Ovary (tissue), 9 donors: ENCODE measurements around the gene KIAA1217. TPM values are rescaled to one million over a fixed set of nuclear protein-coding genes. Genes with fewer than 3 reads are reported as not detected.

Experiments
- DNase-seq, 5 donors: peaks; one replicate each; pipeline ENCODE4 v3.0.0-alpha.2; 2019 to 2020
- H3K27ac ChIP-seq, 2 donors: fragments of 200-600 bp; one replicate each; pipeline versions ENCODE4 v1.5.1 to v1.8.0; 2019 to 2022
- H3K27me3 ChIP-seq: fragments of 200-600 bp; one replicate; pipeline ENCODE4 v1.8.0; 2022
- H3K36me3 ChIP-seq: fragments of 200-600 bp; sonication (generic); one replicate; pipeline ENCODE4 v1.5.1; 2019
- H3K4me1 ChIP-seq: one replicate; pipeline ENCODE4 v1.8.1; 2013; ENCODE audit warnings: mild to moderate bottlenecking, moderate library complexity; ENCODE audit not compliant: insufficient read depth
- H3K4me3 ChIP-seq: fragments of 200-600 bp; sonication (generic); one replicate; pipeline ENCODE4 v1.5.1; 2017
- H3K9me3 ChIP-seq, 2 donors: fragments of 200-600 bp in 1 of 2; sonication (generic) in 1 of 2; one replicate each; pipeline versions ENCODE4 v1.5.1 to v1.8.1; 2013 to 2019; ENCODE audit warnings: mild to moderate bottlenecking in 1 of 2, moderate library complexity in 1 of 2
- CTCF ChIP-seq, 3 donors: fragments of 450-650 bp in 2 of 3; fragments of 200-600 bp in 1 of 3; IDR thresholded peaks; one replicate each; pipeline versions ENCODE4 v1.5.1 to v1.8.0; 2016 to 2022; ENCODE audit warnings: antibody characterized with exemption in 3 of 3, mild to moderate bottlenecking in 1 of 3
- EP300 ChIP-seq: sonication (generic); formaldehyde crosslinking; IDR thresholded peaks from one replicate; pipeline ENCODE4 v1.6.1; 2017; ENCODE audit warnings: antibody characterized with exemption
- POLR2A ChIP-seq: fragments of 450-650 bp; IDR thresholded peaks from one replicate; pipeline ENCODE4 v1.6.1; 2017; ENCODE audit warnings: antibody characterized with exemption, mild to moderate bottlenecking, moderate library complexity
- WGBS, 3 donors: extraction: QIAGEN DNeasy Blood & Tissue Kit in 1 of 3; methylation state at CpG; one replicate each; pipeline versions ENCODE4 v1.1.5 to v1.1.7; 2013 to 2017; 5-methylcytosine and 5-hydroxymethylcytosine counted together
- intact Hi-C, 4 donors: fragments of 100-400 bp; cut with DNase I; formaldehyde crosslinking; loops; one replicate each; pipeline versions ENCODE4 v1.11.0 to v1.15.1; 2022 to 2023
- polyA plus RNA-seq, 2 donors: library from polyadenylated mRNA; stranded (reverse); fragments of 200-250 nt in 1 of 2; fragments of 350-450 nt in 1 of 2; fragmentation: Illumina TruSeq in 1 of 2; extraction: RNeasy Lipid Tissue Mini Kit (QIAGEN cat#74804) in 1 of 2; gene quantifications; one replicate each; pipeline ENCODE4 v1.2.3, GENCODE V29; 2013 to 2014
- total RNA-seq, 7 donors: library from RNA; depleted of rRNA in 2 of 7; stranded (reverse); fragments of >200 nt in 2 of 7; fragmentation: NEBNext Ultra II Directional in 3 of 7; extraction: Animal tissue kit (Norgen Biotek cat#: 25700) in 3 of 7; gene quantifications; one replicate each; pipeline versions ENCODE4 v1.1.0 to v1.2.4, GENCODE V29; 2016 to 2023
- donor health status: DM: no; HTN: no; CAD: no; lungs with moderate emphysema.
- donor health status: DM: no; HTN: no; CAD: no.
- donor health status: Bipolar disorder and iron deficiency.
- donor health status: DM: yes; HTN: yes; CAD: no.
- donor health status: DM: no; HTN: no; CAD: no.
- donor health status: DM: yes; HTN: yes; CAD: no.

The KIAA1217 gene
- total and polyA plus RNA-seq, 9 donors: 7.2 to 47.1 (median 23.0) TPM

- H3K9me3 ChIP-seq: no peaks in the 10 kb centered on the region
- H3K36me3 ChIP-seq: no peaks in the 10 kb centered on the region
- intact Hi-C loops: no loop called here
- WGBS, 3 donors: 93 to 95% (median 93%) methylated on average over 3 of the region's 3 CpGs
- no peak overlapping the region for H3K27ac ChIP-seq
- DNase-seq: no peak
- no peaks in the 10 kb centered on the region for H3K27me3 ChIP-seq
- no peaks in the 10 kb centered on the region for H3K4me1 ChIP-seq
- no peak overlapping the region for H3K4me3 ChIP-seq
- no peak for TF ChIP-seq POLR2A
- TF ChIP-seq CTCF (IDR thresholded peaks at IDR 0.05): no peak
- TF ChIP-seq EP300: no peak
These were observed 68.3 kb downstream of the KIAA1217 start for GRCh38 chr10:24277277-24277676.

- Histone ChIP-seq H3K27ac (no peak overlapping the region), H3K4me3 (no peak overlapping the region), H3K27me3 (no peaks in the 10 kb centered on the region), H3K9me3 (no peaks in the 10 kb centered on the region), H3K4me1 (no peaks in the 10 kb centered on the region), H3K36me3 (no peaks in the 10 kb centered on the region)
- intact Hi-C loops: no loop called here
- TF ChIP-seq EP300 (no peak), CTCF (IDR thresholded peaks at IDR 0.05) (no peak), POLR2A (no peak)
- no peak for DNase-seq
- 93 to 96% (median 96%) methylated on average over 9 of the region's 9 CpGs for WGBS, 3 donors
These were observed 68.8 kb downstream of the KIAA1217 start for GRCh38 chr10:24277771-24278170.

GRCh38 chr10:24278176-24278889 lies 69.4 kb downstream of the KIAA1217 start:
- 56 to 65% (median 59%) methylated on average over 5 of the region's 5 CpGs for WGBS, 3 donors
- H3K4me3 ChIP-seq: no peak overlapping the region
- H3K36me3 ChIP-seq: no peaks in the 10 kb centered on the region
- intact Hi-C loops: no loop called here
- DNase-seq: no peak
- no peak for TF ChIP-seq CTCF (IDR thresholded peaks at IDR 0.05)
- TF ChIP-seq POLR2A: no peak
- no peak for TF ChIP-seq EP300
- no peaks in the 10 kb centered on the region for H3K4me1 ChIP-seq
- no peaks in the 10 kb centered on the region for H3K27me3 ChIP-seq
- H3K9me3 ChIP-seq: no peaks in the 10 kb centered on the region
- H3K27ac ChIP-seq: no peak overlapping the region

GRCh38 chr10:24279166-24279565 lies 70.2 kb downstream of the KIAA1217 start:
- no peak overlapping the region for H3K27ac ChIP-seq
- TF ChIP-seq POLR2A (no peak), EP300 (no peak), CTCF (IDR thresholded peaks at IDR 0.05) (no peak)
- intact Hi-C loops: no loop called here
- H3K9me3 ChIP-seq: no peaks in the 10 kb centered on the region
- no peaks in the 10 kb centered on the region for H3K27me3 ChIP-seq
- no peaks in the 10 kb centered on the region for H3K4me1 ChIP-seq
- no peak for DNase-seq
- no peaks in the 10 kb centered on the region for H3K36me3 ChIP-seq
- no peak overlapping the region for H3K4me3 ChIP-seq
